Neural cell (in vitro differentiated cells): ENCODE measurements around the gene PTGR1.

ENCODE experiments used
- EP300 ChIP-seq: fragments of 450-650 bp; conservative IDR thresholded peaks from 2 replicates; pipeline ENCODE4 v1.6.1; 2014; ENCODE audit warnings: antibody characterized with exemption, mild to moderate bottlenecking, moderate library complexity; ENCODE audit not compliant: poor library complexity, severe bottlenecking
- TF ChIP-seq, protein P1 (sequence below): IDR thresholded peaks from 2 replicates; pipeline ENCODE4 v1.6.1; 2012; ENCODE audit warnings: borderline replicate concordance
- TF ChIP-seq, protein P2 (sequence below): fragments of 450-650 bp; IDR thresholded peaks from 2 replicates; pipeline ENCODE4 v1.5.1; 2014; ENCODE audit warnings: antibody characterized with exemption, mild to moderate bottlenecking, moderate library complexity; ENCODE audit not compliant: poor library complexity, severe bottlenecking

DNA sequence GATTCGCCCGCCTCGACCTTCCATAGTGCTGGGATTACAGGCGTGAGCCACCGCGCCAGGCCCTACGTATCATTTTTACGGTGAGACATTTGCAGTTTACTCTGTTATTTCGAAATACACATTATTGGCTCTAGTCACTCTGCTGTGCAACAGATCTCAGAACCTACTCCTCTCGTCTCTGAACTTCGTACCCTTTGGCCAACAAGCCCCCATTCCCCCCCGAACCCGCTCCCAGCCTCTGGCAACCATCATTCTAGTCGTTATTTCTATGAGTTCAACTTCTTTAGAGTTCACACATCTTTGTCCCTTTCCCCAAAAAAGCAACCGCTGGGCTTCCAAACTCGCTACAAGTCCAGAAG, 735 bp downstream of the PTGR1 start:
- TF ChIP-seq, protein P1, sequence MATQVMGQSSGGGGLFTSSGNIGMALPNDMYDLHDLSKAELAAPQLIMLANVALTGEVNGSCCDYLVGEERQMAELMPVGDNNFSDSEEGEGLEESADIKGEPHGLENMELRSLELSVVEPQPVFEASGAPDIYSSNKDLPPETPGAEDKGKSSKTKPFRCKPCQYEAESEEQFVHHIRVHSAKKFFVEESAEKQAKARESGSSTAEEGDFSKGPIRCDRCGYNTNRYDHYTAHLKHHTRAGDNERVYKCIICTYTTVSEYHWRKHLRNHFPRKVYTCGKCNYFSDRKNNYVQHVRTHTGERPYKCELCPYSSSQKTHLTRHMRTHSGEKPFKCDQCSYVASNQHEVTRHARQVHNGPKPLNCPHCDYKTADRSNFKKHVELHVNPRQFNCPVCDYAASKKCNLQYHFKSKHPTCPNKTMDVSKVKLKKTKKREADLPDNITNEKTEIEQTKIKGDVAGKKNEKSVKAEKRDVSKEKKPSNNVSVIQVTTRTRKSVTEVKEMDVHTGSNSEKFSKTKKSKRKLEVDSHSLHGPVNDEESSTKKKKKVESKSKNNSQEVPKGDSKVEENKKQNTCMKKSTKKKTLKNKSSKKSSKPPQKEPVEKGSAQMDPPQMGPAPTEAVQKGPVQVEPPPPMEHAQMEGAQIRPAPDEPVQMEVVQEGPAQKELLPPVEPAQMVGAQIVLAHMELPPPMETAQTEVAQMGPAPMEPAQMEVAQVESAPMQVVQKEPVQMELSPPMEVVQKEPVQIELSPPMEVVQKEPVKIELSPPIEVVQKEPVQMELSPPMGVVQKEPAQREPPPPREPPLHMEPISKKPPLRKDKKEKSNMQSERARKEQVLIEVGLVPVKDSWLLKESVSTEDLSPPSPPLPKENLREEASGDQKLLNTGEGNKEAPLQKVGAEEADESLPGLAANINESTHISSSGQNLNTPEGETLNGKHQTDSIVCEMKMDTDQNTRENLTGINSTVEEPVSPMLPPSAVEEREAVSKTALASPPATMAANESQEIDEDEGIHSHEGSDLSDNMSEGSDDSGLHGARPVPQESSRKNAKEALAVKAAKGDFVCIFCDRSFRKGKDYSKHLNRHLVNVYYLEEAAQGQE, result no peak
- TF ChIP-seq, protein P2, sequence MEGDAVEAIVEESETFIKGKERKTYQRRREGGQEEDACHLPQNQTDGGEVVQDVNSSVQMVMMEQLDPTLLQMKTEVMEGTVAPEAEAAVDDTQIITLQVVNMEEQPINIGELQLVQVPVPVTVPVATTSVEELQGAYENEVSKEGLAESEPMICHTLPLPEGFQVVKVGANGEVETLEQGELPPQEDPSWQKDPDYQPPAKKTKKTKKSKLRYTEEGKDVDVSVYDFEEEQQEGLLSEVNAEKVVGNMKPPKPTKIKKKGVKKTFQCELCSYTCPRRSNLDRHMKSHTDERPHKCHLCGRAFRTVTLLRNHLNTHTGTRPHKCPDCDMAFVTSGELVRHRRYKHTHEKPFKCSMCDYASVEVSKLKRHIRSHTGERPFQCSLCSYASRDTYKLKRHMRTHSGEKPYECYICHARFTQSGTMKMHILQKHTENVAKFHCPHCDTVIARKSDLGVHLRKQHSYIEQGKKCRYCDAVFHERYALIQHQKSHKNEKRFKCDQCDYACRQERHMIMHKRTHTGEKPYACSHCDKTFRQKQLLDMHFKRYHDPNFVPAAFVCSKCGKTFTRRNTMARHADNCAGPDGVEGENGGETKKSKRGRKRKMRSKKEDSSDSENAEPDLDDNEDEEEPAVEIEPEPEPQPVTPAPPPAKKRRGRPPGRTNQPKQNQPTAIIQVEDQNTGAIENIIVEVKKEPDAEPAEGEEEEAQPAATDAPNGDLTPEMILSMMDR, result no peak
- no peak for TF ChIP-seq EP300
